AG09319 (cell line): ENCODE measurements around the gene TMEM61.

Source experiments
- DNase-seq: peaks from one replicate; pipeline ENCODE4 v3.0.0-alpha.2; 2010; ENCODE audit warnings: low read depth; ENCODE audit errors: extremely low read depth
- TF ChIP-seq, protein P1 (sequence below): IDR thresholded peaks from 2 replicates; pipeline ENCODE4 v1.5.1; 2011; ENCODE audit warnings: low read depth, mild to moderate bottlenecking, inconsistent platforms, low read length, moderate library complexity

The TMEM61 gene

DNA sequence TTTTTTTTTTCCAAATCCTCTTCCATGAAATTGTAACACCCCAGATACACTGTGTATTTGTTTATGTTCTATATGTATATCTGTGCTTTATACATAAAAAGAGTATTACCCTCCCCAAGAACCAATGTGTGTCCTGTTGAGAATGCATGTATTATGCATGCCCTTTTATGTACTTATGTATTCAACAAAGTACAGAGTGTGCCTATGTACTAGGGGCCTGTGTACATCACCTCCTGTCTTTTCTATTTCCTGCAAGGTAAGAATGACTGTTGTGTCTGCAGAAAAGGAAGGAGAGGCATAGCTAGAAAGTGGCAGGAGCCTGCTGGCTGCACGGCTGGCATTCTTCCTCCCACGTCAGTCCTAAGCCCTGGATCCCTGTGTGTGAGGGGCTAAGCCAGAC is 7.0 kb downstream of the TMEM61 start:
- no peak for DNase-seq
- TF ChIP-seq, protein P1, sequence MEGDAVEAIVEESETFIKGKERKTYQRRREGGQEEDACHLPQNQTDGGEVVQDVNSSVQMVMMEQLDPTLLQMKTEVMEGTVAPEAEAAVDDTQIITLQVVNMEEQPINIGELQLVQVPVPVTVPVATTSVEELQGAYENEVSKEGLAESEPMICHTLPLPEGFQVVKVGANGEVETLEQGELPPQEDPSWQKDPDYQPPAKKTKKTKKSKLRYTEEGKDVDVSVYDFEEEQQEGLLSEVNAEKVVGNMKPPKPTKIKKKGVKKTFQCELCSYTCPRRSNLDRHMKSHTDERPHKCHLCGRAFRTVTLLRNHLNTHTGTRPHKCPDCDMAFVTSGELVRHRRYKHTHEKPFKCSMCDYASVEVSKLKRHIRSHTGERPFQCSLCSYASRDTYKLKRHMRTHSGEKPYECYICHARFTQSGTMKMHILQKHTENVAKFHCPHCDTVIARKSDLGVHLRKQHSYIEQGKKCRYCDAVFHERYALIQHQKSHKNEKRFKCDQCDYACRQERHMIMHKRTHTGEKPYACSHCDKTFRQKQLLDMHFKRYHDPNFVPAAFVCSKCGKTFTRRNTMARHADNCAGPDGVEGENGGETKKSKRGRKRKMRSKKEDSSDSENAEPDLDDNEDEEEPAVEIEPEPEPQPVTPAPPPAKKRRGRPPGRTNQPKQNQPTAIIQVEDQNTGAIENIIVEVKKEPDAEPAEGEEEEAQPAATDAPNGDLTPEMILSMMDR, result no peak

DNA sequence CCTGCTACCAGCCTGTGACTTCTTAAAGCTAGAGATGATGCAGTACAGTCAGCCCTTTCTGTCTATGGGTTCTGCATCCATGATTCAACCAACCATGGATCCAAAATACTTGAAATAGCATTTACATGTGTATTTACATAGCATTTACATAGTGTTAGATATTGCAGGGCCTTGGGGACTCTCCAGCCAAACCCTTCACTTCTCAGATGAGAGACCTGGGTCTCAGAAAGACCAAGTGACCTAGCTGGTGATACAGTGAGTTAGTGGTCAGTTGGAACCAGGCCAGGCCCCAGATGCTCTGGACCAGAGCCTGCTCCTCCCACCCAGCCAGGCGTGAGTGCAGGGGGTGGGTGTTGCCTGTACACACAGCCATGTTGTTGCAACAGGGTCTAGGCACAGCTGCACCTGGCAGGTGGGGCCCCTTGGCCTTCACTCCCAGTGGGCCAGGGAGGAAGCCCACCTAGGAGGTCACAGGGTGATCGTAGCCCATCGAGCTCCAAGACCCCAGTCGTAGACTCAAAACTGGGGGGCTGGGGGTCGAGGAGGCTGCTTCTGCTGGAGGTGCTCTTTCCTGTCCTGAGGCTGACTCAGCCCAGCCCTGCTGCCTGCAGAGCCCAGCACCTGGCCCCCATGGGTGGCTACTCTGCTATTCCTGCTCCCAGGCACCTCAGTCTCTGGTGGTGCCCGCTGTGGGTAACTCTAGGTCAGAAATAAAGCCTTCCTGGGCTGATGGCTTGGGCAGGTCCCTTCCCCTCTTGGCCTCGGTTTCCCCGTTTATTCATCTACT is 7.7 kb downstream of the TMEM61 start:
- DNase-seq, result no peak
- TF ChIP-seq, protein P1, result no peak

DNA sequence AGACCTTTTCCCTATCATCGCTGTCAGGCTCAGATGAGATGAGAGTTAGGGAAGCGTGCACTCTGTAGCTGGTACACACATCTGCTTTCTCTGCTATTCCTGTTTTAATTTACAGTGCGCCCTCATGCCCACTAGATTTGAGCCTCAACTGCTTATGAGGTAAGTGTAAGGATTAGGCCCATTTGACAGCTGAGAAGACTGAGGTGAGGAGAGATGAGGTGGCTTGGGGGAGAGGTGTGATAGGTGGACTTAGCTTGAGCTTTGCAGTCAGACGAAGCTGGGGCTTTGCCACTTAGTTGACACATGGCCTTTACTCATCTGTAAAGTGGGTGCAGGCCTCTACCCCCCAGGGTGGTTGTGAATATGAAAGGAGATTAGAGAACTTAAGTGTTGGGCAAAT is 8.5 kb downstream of the TMEM61 start:
- TF ChIP-seq, protein P1, result no peak
- no peak for DNase-seq

DNA sequence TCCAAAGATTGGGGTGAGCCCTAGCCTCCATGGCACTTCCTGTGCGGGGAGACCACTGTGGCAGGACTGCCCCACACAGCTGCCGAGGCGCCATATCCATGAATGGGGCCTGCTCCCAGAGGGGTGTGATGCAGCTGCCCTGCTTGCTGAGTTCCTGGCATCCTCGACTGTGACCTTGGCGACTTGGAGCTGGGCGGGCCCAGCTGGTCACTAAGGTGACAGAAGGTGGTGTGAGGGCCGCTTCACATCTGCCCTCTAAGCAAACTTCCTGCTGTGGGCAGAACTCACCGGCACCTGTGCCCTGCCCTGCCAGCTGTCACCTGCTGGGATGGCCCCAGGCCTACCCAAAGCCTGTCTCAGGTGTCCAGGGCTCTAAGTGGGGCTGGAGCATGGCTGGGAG is 9.0 kb downstream of the TMEM61 start:
- DNase-seq, result no peak

DNA sequence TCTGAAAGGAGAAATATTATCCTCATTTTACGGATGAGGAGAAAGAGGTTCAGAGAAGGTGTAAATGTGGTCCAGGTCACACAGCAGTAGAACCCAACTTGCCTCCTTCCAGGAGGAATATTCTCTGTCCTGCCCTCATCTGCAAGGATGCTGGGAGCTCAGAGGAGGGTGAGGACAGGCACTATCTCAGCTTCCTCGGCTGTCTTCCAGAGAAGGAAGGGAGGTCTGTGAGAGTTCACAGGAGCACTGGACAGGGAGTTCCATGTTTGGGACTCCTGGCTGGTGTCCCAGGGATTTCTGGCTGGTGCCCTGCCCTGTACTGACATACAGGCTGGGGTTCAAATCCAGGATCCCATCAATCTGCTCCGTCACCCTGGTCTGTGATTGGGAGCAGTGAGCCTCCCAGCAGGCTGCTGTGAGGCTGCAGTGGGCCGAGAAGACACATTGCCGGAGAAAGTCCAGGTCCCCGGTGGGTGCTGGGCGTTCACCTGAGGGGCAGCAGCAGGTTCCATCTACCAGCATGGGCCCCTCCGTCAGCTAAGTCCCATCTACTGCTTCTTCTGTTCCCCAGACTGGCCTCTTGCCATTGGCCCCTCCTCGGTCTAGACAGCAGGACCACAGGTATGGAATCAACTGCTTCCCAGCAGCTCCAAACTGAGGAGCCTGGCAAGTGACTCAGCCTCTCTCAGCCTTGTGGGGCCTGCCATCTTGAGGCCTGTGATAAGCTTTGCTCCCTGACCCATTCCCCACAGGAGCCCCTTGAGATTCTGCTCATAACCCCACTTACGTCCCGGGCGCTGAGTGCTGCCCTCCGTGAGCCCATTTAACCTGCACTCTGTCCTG is 9.8 kb downstream of the TMEM61 start:
- TF ChIP-seq, protein P1, result no peak
- DNase-seq, result no peak

More for the DNA sequence above, 9.0 kb downstream of the TMEM61 start:
- TF ChIP-seq, protein P1, result no peak

DNA sequence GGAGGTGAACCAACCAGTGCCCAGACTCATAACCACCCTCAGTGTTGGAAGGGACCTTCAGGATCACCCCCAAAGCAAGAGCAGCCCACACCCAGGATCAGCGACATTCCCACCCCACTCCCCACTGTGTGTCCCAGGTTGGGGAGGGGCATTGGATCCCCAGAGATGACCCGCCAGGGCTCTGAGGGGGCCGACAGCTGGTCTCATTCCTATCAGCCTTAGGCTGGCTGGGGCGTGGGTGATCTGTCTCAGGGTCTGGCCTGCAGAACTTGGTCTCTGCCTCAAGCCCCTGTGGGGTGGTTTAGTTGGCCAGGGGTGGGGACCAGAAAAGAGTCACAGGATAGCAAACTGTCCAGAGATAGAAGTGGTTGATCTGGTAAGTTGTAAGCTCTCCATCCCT is 10.5 kb downstream of the TMEM61 start:
- TF ChIP-seq, protein P1, result no peak
- DNase-seq, result no peak

DNA sequence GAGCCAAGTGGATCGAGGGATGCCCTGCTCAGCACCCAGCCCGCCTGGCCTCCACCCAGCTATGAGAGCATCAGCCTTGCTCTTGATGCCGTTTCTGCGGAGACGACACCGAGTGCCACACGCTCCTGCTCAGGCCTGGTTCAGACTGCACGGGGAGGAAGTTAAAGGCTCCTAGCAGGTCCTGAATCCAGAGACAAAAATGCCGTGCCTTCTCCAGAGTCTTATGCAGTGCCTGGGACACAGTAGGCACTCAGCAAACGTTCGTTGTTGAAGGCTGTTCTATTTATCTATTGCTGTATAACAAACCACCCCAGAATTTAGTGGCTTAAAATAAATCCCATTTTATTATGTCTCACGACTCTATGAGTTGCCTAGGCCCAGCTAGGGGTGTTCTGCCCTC is 11.5 kb downstream of the TMEM61 start:
- no peak for DNase-seq
- TF ChIP-seq, protein P1, result no peak
